Head of caudate nucleus (tissue), 42 donors: ENCODE results near the gene GFRA4.

Experiments
- DNase-seq, 42 donors: peaks; one replicate each; pipeline versions ENCODE4 v3.0.0 to v3.0.0-alpha.2; 2020 to 2021; ENCODE audit warnings: mixed read lengths in 7 of 42
- intact Hi-C: fragments of 100-400 bp; cut with DNase I; formaldehyde crosslinking; loops from one replicate; pipeline ENCODE4 v1.15.0; 2022

GFRA4 gene

GRCh38 chr20:3678856-3679720 is 15.9 kb upstream of the GFRA4 start:
- intact Hi-C loops: loop anchor here (5.0 kb wide), 1 partner anchor 33 kb away; the partner anchor contains the start of gene SIGLEC1
- DNase-seq: no peak

- intact Hi-C loops: loop anchor here (5.0 kb wide), 1 partner anchor 34 kb away; the partner anchor contains the start of gene SIGLEC1
- no peak for DNase-seq
Observed at GRCh38 chr20:3678198-3678597, 15.0 kb upstream of the GFRA4 start.

GRCh38 chr20:3677733-3678132 is 14.5 kb upstream of the GFRA4 start:
- intact Hi-C loops: loop anchor here (5.0 kb wide), 1 partner anchor 35 kb away; the partner anchor contains the start of gene SIGLEC1
- peak in 27 of 42 donors; percentile 7 to 75 (median 38) for DNase-seq

GRCh38 chr20:3674995-3675900 is 12.0 kb upstream of the GFRA4 start:
- intact Hi-C loops: loop anchor here (5.0 kb wide), 1 partner anchor 37 kb away; the partner anchor contains the start of gene SIGLEC1
- DNase-seq: no peak

- intact Hi-C loops: no loop called here
- DNase-seq: no peak
Observed at GRCh38 chr20:3674447-3674846, 11.2 kb upstream of the GFRA4 start.

- intact Hi-C loops: no loop called here
- DNase-seq: no peak
Observed at GRCh38 chr20:3673221-3674070, 10.2 kb upstream of the GFRA4 start.

- no peak for DNase-seq
- intact Hi-C loops: no loop called here
Observed at GRCh38 chr20:3672547-3673171, 9.5 kb upstream of the GFRA4 start.

GRCh38 chr20:3671986-3672546 is 8.9 kb upstream of the GFRA4 start:
- intact Hi-C loops: no loop called here
- DNase-seq: no peak

GRCh38 chr20:3670945-3671344 is 7.7 kb upstream of the GFRA4 start:
- no peak for DNase-seq
- intact Hi-C loops: no loop called here

GRCh38 chr20:3670511-3670910 is 7.3 kb upstream of the GFRA4 start:
- DNase-seq: no peak
- intact Hi-C loops: no loop called here

GRCh38 chr20:3669710-3670367 is 6.6 kb upstream of the GFRA4 start:
- intact Hi-C loops: no loop called here
- no peak for DNase-seq

- intact Hi-C loops: no loop called here
- no peak for DNase-seq
Observed at GRCh38 chr20:3667434-3668037, 4.3 kb upstream of the GFRA4 start.

GRCh38 chr20:3663858-3664257 is 659 bp upstream of the GFRA4 start:
- no peak for DNase-seq
- intact Hi-C loops: no loop called here

GRCh38 chr20:3661814-3662665 is 1.2 kb downstream of the GFRA4 start:
- DNase-seq: peak in 3 of 42 donors; percentile 6 to 21 (median 12)
- intact Hi-C loops: no loop called here

- intact Hi-C loops: no loop called here
- DNase-seq: peak in 8 of 42 donors; percentile 1 to 27 (median 10)
Observed at GRCh38 chr20:3661060-3661813, 2.0 kb downstream of the GFRA4 start.
